ENCODE data around the gene PRKAR1B. TPM values are rescaled to one million over a fixed set of nuclear protein-coding genes. Genes with fewer than 3 reads are reported as not detected.

Gene PRKAR1B
- total and polyA plus RNA-seq, 10 of the 15 experiments (the other 5 are each of a cell fraction or from before 2014, with no cell fraction given): 1.4 to 45.6 (median 19.3) TPM

DNA sequence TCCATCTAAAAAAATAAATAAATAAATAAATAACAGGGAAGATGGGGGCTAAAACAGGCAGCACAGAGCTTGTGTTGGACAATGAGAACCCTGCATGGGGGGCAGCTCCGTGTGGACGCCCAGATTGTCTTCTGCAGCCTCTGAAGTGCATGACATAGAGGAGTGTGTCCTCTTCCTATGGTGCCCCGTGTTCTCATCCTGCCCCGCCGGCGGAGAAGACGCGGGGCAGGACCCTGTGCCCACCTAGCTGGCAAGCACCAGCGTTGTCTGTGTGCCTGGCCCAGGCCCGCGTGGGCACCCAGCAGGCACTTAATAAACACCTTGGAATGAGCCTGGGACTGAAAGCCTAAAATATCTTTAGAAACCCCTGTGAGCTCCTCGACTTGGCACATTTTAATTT lies 89.3 kb downstream of the PRKAR1B start:
- BruUV-seq (replicated peaks): no TSS peak

More for the DNA sequence above, 89.3 kb downstream of the PRKAR1B start:
- ChIA-PET CTCF (no interaction called here), POLR2A (no interaction called here), RAD21 (ENCODE audit: unreplicated experiment) (interaction anchor here (0.7 kb wide), 1 partner anchor 118 kb away, joined by 3 read pairs; the partner anchor contains the start of gene PDGFA), SMC1A (ENCODE audit: uncharacterized antibody, unreplicated experiment) (interaction anchor here (0.6 kb wide), 1 partner anchor 191 kb away, joined by 3 read pairs; no protein-coding TSS in a partner anchor)
- intact Hi-C loops (cut with micrococcal nuclease; ENCODE audit: unreplicated experiment) (no loop called here), in situ Hi-C loops (cut with MboI) (no loop called here)
- no peak overlapping the region for H2AFZ ChIP-seq (ENCODE audit: control insufficient read depth, low read depth, low read length)
- no peak overlapping the region for H3K27ac ChIP-seq (ENCODE audit: control insufficient read depth, insufficient read depth)
- DNase-seq (ENCODE audit: low read depth, low spot score) (no peak), FAIRE-seq (no peak), ATAC-seq (no peak)
- H3K9ac ChIP-seq (ENCODE audit: control insufficient read depth, insufficient read depth, low read length): no peak overlapping the region
- TF ChIP-seq CHD1 (IDR thresholded peaks at IDR 0.05; ENCODE audit: low read depth, low read length): no peak
- no peak for TF ChIP-seq RBBP5 (conservative IDR thresholded peaks at IDR 0.05)
- TF ChIP-seq, protein P1, sequence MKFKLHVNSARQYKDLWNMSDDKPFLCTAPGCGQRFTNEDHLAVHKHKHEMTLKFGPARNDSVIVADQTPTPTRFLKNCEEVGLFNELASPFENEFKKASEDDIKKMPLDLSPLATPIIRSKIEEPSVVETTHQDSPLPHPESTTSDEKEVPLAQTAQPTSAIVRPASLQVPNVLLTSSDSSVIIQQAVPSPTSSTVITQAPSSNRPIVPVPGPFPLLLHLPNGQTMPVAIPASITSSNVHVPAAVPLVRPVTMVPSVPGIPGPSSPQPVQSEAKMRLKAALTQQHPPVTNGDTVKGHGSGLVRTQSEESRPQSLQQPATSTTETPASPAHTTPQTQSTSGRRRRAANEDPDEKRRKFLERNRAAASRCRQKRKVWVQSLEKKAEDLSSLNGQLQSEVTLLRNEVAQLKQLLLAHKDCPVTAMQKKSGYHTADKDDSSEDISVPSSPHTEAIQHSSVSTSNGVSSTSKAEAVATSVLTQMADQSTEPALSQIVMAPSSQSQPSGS (IDR thresholded peaks at IDR 0.05; ENCODE audit: low read length): no peak
- TF ChIP-seq TCF7 (IDR thresholded peaks at IDR 0.05; ENCODE audit: borderline replicate concordance): no peak
- TF ChIP-seq, protein P2, sequence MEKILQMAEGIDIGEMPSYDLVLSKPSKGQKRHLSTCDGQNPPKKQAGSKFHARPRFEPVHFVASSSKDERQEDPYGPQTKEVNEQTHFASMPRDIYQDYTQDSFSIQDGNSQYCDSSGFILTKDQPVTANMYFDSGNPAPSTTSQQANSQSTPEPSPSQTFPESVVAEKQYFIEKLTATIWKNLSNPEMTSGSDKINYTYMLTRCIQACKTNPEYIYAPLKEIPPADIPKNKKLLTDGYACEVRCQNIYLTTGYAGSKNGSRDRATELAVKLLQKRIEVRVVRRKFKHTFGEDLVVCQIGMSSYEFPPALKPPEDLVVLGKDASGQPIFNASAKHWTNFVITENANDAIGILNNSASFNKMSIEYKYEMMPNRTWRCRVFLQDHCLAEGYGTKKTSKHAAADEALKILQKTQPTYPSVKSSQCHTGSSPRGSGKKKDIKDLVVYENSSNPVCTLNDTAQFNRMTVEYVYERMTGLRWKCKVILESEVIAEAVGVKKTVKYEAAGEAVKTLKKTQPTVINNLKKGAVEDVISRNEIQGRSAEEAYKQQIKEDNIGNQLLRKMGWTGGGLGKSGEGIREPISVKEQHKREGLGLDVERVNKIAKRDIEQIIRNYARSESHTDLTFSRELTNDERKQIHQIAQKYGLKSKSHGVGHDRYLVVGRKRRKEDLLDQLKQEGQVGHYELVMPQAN (conservative IDR thresholded peaks at IDR 0.05): no peak
- TF ChIP-seq ZNF622 (IDR thresholded peaks at IDR 0.05): no peak
- TF ChIP-seq SMC3 (IDR thresholded peaks at IDR 0.05; ENCODE audit: borderline replicate concordance, low read length): no peak
- no peak for TF ChIP-seq SRF (IDR thresholded peaks at IDR 0.05; ENCODE audit: low read depth in 2 of 2, low read length in 2 of 2)
- TF ChIP-seq POU2F2 (IDR thresholded peaks at IDR 0.05; ENCODE audit: borderline replicate concordance, low read depth, low read length): no peak
- TF ChIP-seq SREBF1 (IDR thresholded peaks at IDR 0.05; ENCODE audit: low read length): no peak
- no peak for TF ChIP-seq KDM1A (IDR thresholded peaks at IDR 0.05; ENCODE audit: borderline replicate concordance)
- TF ChIP-seq POLR2AphosphoS2 (IDR thresholded peaks at IDR 0.05; ENCODE audit: low read depth, low read length): no peak
- TF ChIP-seq ZNF274 (IDR thresholded peaks at IDR 0.05; ENCODE audit: insufficient read depth, insufficient read length): no peak
- H3K36me3 ChIP-seq (ENCODE audit: control insufficient read depth in 2 of 2, insufficient read depth in 2 of 2, low read length in 1 of 2): no peaks in the 10 kb centered on the region
- no peak overlapping the region for H3K4me2 ChIP-seq (ENCODE audit: control insufficient read depth, insufficient read depth)
- H3K4me1 ChIP-seq (ENCODE audit: control insufficient read depth, insufficient read depth, low read length): no peaks in the 10 kb centered on the region
- H3K27me3 ChIP-seq (replicated peaks in 1 of 2; ENCODE audit: control insufficient read depth in 2 of 2, insufficient read depth in 2 of 2, low read length in 1 of 2): no peaks in the 10 kb centered on the region
- H3K79me2 ChIP-seq (ENCODE audit: control insufficient read depth, insufficient read depth, low read length): no peaks in the 10 kb centered on the region
- no peaks in the 10 kb centered on the region for H4K20me1 ChIP-seq (ENCODE audit: control insufficient read depth, insufficient read depth)
- over 99% methylated on average over 12 of the region's 12 CpGs for WGBS (ENCODE audit: insufficient coverage, insufficient replicate concordance, low lambda C conversion rate, missing lambda C conversion rate)
- H3K4me3 ChIP-seq: no peak overlapping the region
- H3K9me3 ChIP-seq (replicated peaks; ENCODE audit: control insufficient read depth, insufficient read depth, low read length): peaks cover 2% of the 10 kb centered on the region; the same call in 2 of the 3 replicates

Measured in GM12878 (cell line).